ENCODE measurements around the gene SLC5A8. TPM values are rescaled to one million over a fixed set of nuclear protein-coding genes. Genes with fewer than 3 reads are reported as not detected.

The SLC5A8 gene
- total and polyA plus RNA-seq, 2 experiments from 2014 or later = not detected

DNA sequence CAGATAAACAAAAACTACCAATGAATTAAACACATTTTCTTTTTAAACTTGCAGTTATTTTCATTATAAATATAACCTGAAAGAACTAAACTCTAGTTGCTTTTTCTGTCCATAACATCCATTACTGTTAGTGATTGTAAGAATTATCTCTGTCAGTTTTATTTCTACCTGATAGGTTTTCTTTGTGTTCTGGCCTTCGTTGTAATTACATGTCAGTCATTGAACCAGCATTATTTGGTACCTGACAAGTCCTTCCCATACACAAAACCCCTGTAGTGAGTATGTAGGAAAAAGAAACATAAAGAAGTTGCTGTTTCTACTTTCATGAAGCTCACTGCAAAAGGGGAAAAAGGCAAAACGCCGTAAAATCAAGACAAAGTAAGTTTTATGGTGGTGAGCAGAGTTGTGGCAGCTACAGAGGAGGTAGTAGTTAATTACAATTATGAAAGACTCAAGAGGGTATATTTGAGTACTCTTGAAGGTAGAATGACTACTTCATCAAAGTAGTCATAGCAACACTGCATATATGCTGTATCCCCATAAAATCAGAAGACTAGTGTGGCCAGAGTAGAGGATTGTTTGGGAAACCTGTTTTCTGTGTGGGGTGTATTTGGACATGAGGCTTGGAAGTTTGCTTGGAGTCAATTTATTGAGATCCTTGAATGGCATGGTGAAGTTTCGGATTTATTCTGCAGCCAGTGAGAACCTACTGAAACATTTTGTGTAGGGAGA, 102.8 kb downstream of the SLC5A8 start:
- TF ChIP-seq CTCF (IDR thresholded peaks at IDR 0.05; ENCODE audit: poor library complexity) = no peak
- H3K4me1 ChIP-seq (ENCODE audit: insufficient read depth) = no peaks in the 10 kb centered on the region
- no peak overlapping the region for H3K4me3 ChIP-seq
- H3K79me2 ChIP-seq = no peaks in the 10 kb centered on the region
- no peak overlapping the region for H2AFZ ChIP-seq
- no peaks in the 10 kb centered on the region for H3K9me2 ChIP-seq (replicated peaks; ENCODE audit: insufficient read depth)
- no peak for DNase-seq (ENCODE audit: low spot score)
- H3K4me2 ChIP-seq = no peak overlapping the region
- H3K36me3 ChIP-seq (replicated peaks; ENCODE audit: insufficient read depth, low read depth) = no peaks in the 10 kb centered on the region
- H3K27ac ChIP-seq = no peak overlapping the region
- no peaks in the 10 kb centered on the region for H3K9me3 ChIP-seq (ENCODE audit: low read depth)
- WGBS (ENCODE audit: low lambda C conversion rate, missing lambda C conversion rate) = 94% methylated on average over 4 of the region's 4 CpGs
- no peaks in the 10 kb centered on the region for H4K20me1 ChIP-seq (ENCODE audit: insufficient read depth, poor library complexity, severe bottlenecking)
- no peaks in the 10 kb centered on the region for H3K27me3 ChIP-seq

Small RNA genes within 50 kb of the gene (small RNA-seq; reads per million reads assigned to genes)
- not detected for gene RNU6-768P

Other genes starting within 250 kb of the SLC5A8 start
- gene UTP20, start 69.9 kb upstream of the SLC5A8 start, total RNA-seq = 10.8 and 11.6 TPM in 2 replicates
- gene UTP20, start 69.9 kb upstream of the SLC5A8 start, polyA plus RNA-seq = 1.9 and 2.0 TPM in 2 replicates
- gene ARL1, start 197.5 kb upstream of the SLC5A8 start, total RNA-seq = 115 and 122 TPM in 2 replicates
- gene ARL1, start 197.5 kb upstream of the SLC5A8 start, polyA plus RNA-seq = 90.3 and 94.0 TPM in 2 replicates